Epithelial cell of esophagus (primary cell): ENCODE measurements around the gene ALDH3A2.
A peak's percentile ranks its signal among the peaks of the same experiment; 100 is the strongest.

Source experiments
- DNase-seq: peaks from one replicate; pipeline ENCODE4 v3.0.0; 2010; ENCODE audit warnings: low read depth
- H3K4me3 ChIP-seq: 2 replicates; pipeline ENCODE4 v1.5.1; 2011; ENCODE audit warnings: mild to moderate bottlenecking, low read length, control low read depth
- CTCF ChIP-seq: IDR thresholded peaks from 2 replicates; pipeline ENCODE4 v1.5.1; 2011; ENCODE audit warnings: low read depth, mild to moderate bottlenecking, low read length, control low read depth, inconsistent platforms; ENCODE audit not compliant: insufficient read depth; ENCODE audit errors: missing control alignments

ALDH3A2 gene

GRCh38 chr17:19642373-19642893 is 6.1 kb upstream of the ALDH3A2 start:
- TF ChIP-seq CTCF: no peak
- no peak overlapping the region for H3K4me3 ChIP-seq
- no peak for DNase-seq

DNA sequence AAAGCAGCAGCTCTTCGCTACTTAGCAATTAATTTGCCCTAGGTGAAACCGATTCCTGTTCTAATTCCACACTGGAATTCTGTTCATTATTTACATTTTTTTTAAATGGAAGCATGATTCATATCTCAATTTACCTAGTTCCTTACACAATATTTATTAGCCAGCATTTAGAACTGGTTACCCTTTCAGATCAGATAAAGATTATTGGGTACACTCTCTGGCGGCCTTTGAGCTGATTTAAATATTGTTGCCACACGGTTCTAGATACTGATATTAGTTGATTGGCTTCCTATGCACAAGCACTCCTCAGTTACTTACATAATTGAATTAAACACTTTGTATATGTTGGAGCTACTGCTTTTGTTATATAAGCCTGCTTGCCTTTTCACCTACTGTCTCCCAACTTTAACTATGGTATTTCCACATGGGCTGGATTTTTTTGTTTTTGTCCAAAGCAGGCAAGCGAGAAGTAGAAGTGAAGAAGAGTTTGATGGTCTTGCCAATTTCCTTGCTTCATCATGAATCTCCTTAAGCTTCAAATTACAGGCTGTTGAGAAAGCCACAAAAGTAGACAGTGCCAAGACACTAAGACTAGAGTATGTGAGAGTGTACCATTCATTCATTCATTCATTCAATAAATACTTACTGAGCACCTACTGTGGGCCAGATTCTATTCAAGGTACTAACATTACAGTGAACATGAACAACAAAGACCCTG is 3.9 kb upstream of the ALDH3A2 start:
- no peak for DNase-seq
- no peak for TF ChIP-seq CTCF
- no peak overlapping the region for H3K4me3 ChIP-seq

GRCh38 chr17:19645734-19646201 is 2.8 kb upstream of the ALDH3A2 start:
- peak; percentile 39 for TF ChIP-seq CTCF
- no peak overlapping the region for H3K4me3 ChIP-seq
- DNase-seq: no peak

DNA sequence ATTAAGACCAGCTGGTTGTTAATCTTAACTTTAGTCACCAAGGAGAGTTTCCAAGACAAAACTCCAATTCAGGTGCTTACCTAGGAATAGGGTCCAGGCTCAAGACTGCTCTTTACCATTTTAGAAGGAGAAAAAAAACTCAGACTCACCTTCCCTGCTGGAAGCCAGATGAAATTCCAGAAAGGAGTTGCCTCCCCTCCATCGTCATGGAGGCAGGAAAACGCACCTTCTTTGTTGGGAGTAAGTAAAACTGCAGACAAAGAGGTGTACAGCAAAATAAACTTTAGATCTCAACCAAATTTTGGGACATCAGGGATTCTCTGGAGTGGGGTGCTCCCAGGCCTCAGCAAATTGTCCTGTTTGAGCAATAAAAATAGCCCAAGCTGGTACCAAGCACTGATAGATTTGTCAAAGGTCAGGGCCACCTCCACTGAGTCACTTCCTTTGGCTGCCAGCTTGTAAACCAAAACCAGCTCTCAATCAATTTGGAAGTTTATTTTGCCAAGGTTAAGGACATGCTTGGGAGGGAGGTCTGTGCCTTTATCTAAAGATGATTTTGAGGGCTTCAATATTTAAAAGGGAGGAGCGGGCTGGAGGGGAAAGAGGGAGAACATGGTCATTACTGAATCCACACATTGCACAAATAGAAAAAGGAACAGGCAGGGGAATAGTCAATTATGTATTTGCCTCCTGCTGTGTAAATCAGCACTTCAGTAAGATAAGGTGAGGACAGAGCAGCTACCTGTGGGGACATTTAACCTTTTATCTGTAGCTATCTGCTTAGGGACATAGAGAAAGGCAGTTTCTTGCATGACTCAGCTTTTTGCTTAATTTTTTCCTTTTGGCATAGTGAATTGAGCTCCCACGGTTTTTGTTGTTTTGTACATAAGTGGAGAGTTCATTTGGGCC is 1.5 kb upstream of the ALDH3A2 start:
- H3K4me3 ChIP-seq: no peak overlapping the region
- peak; percentile 30 for DNase-seq
- no peak for TF ChIP-seq CTCF

DNA sequence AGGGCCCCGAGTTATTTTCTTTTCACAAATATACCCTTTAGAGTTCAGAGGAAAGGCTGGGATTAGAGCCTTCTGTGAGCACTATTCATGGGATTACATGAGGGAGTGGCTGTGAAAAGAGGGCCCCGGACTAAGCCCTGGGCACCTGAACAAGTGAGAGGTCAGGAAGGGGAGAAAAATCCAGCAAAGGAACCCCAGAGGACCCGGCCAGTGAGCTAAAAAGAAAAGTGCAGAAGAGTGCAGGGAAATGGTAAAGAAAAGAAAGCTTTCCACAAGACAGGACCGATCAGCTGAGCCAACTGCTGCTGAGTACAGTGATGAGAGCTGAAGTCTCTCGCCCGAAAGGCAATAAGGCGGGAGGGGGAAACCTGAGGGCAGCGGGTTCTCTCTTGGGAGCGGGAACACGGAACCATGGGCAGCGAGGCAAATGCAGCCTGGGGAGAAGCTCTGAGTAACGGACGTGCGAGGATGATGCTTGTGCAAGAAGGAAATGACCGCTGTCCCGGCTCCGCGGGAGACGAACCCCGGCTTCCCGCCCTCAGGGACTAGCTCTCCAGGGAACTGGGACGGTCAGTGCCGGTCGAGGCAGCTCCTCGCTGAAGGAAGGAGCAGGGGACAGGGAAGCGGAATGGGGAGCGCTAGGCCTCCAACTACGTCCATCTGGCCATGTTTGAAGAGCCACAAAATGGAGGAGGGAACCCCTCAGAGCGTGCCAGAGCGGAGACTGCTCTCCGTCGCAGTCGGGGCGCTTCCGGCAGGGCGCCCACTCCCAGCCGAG is 665 bp upstream of the ALDH3A2 start:
- TF ChIP-seq CTCF: no peak

DNA sequence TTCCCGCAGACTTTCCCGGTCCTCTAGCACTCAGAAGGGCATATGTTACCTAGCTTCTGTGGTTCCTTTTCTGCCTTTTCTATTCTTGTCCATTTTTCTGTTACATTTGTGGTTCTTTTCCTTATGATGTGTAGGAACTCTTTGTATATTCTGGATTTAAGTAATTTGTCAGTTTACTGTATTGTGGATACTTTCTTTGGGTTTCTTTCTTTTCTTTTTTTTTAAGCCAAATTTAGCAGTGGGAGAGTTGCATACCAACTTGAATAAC is 657 bp downstream of the ALDH3A2 start:
- no peak for TF ChIP-seq CTCF
- peak overlapping the region; percentile 89 for H3K4me3 ChIP-seq
- no peak for DNase-seq

More for the DNA sequence above, 665 bp upstream of the ALDH3A2 start:
- peak; percentile 70 for DNase-seq
- H3K4me3 ChIP-seq: peak overlapping the region; percentile 89
